Endothelial cell of umbilical vein (primary cell): ENCODE data around the gene ATG12. TPM values are rescaled to one million over a fixed set of nuclear protein-coding genes. Genes with fewer than 3 reads are reported as not detected.

ENCODE experiments used
- BruUV-seq: library from RNA; stranded (reverse); fragments of 400-500 nt; replicated peaks from 2 replicates; lab custom pipeline; 2021; lab: Mats Ljungman, UMichigan
- CTCF ChIA-PET: fragments of 300-600, 350-600 bp; sonication (Branson Sonifier 250); formaldehyde crosslinking; loops from one replicate; lab custom pipeline; 2021; ENCODE audit warnings: antibody characterized with exemption, inconsistent platforms; lab: Charles Lee
- POLR2A ChIA-PET: fragments of 300-600, 350-600 bp; sonication (Branson Sonifier 250); formaldehyde crosslinking; loops from one replicate; lab custom pipeline; 2021; ENCODE audit warnings: antibody characterized with exemption, inconsistent platforms; lab: Charles Lee
- DNase-seq: peaks from one replicate; pipeline ENCODE4 v3.0.0-alpha.2; 2011; ENCODE audit warnings: low read depth, low spot score
- FAIRE-seq: peaks from 2 replicates; lab custom pipeline; 2011; peaks lifted over from hg19 to GRCh38; lab: Jason Lieb, UNC
- H2AFZ ChIP-seq: 2 replicates; pipeline ENCODE4 v1.6.0; 2012; ENCODE audit warnings: low read depth, low read length, control low read depth, inconsistent platforms
- H3K27ac ChIP-seq: 2 replicates; pipeline ENCODE4 v1.5.1; 2011; ENCODE audit warnings: low read depth, mild to moderate bottlenecking, control low read depth, low read length, moderate library complexity; ENCODE audit not compliant: insufficient read depth
- H3K27me3 ChIP-seq, 2 experiments: 2 replicates each; pipeline versions ENCODE4 v1.6.0 to v1.6.1; 2011; ENCODE audit warnings: low read length in 2 of 2, mixed read lengths in 1 of 2; ENCODE audit not compliant: control insufficient read depth in 2 of 2, insufficient read depth in 2 of 2
- H3K36me3 ChIP-seq, 2 experiments: 2 replicates in 1 of 2; 3 replicates in 1 of 2; pipeline ENCODE4 v1.5.1; 2011; ENCODE audit warnings: low read length in 2 of 2, mild to moderate bottlenecking in 1 of 2, moderate library complexity in 1 of 2; ENCODE audit not compliant: control insufficient read depth in 2 of 2, insufficient read depth in 2 of 2; ENCODE audit errors: extremely low read depth in 1 of 2
- H3K4me1 ChIP-seq: 3 replicates; pipeline ENCODE4 v1.5.1; 2011; ENCODE audit warnings: mild to moderate bottlenecking, low read length; ENCODE audit not compliant: control insufficient read depth, insufficient read depth; ENCODE audit errors: extremely low read depth
- H3K4me2 ChIP-seq: 2 replicates; pipeline ENCODE4 v1.6.1; 2011; ENCODE audit warnings: low read length, control low read depth, mixed read lengths; ENCODE audit not compliant: insufficient read depth
- H3K4me3 ChIP-seq, 3 experiments: fragments of 200-600 bp in 1 of 3; sonication (generic), shearing (Covaris generic) in 1 of 3; replicated peaks in 1 of 3; 2 replicates each; pipeline ENCODE4 v1.5.1; 2011 to 2016; ENCODE audit warnings: control low read depth in 3 of 3, low read length in 3 of 3, mild to moderate bottlenecking in 2 of 3, inconsistent platforms in 1 of 3, low read depth in 1 of 3, moderate library complexity in 1 of 3; ENCODE audit not compliant: insufficient read depth in 1 of 3
- H3K79me2 ChIP-seq: 2 replicates; pipeline ENCODE4 v1.6.0; 2012; ENCODE audit warnings: low read length, inconsistent platforms; ENCODE audit not compliant: control insufficient read depth, insufficient read depth
- H3K9ac ChIP-seq: replicated peaks from 2 replicates; pipeline ENCODE3; 2011; ENCODE audit warnings: low read length, control low read depth; ENCODE audit not compliant: insufficient read depth; ENCODE audit errors: extremely low read depth
- H3K9me1 ChIP-seq: replicated peaks from 3 replicates; pipeline ENCODE4 v1.6.0; 2011; ENCODE audit warnings: mild to moderate bottlenecking, low read length; ENCODE audit not compliant: control insufficient read depth, insufficient read depth; ENCODE audit errors: extremely low read depth
- H3K9me3 ChIP-seq: replicated peaks from 2 replicates; pipeline ENCODE4 v1.5.1; 2012; ENCODE audit warnings: low read length, inconsistent platforms; ENCODE audit not compliant: control insufficient read depth, insufficient read depth
- H4K20me1 ChIP-seq: replicated peaks from 2 replicates; pipeline ENCODE3; 2011; ENCODE audit warnings: mild to moderate bottlenecking, low read length; ENCODE audit not compliant: control insufficient read depth, insufficient read depth; ENCODE audit errors: extremely low read depth
- EZH2 ChIP-seq: IDR thresholded peaks from 2 replicates; pipeline ENCODE4 v1.6.1; 2012; ENCODE audit warnings: borderline replicate concordance, low read depth, mild to moderate bottlenecking, moderate library complexity, low read length, inconsistent platforms; ENCODE audit not compliant: severe bottlenecking
- FOS ChIP-seq: IDR thresholded peaks from 2 replicates; pipeline ENCODE4 v1.6.1; 2011; ENCODE audit warnings: mild to moderate bottlenecking, low read length, moderate library complexity, borderline replicate concordance; ENCODE audit not compliant: insufficient read depth
- GATA2 ChIP-seq: IDR thresholded peaks from 2 replicates; pipeline ENCODE4 v1.7.0; 2011; ENCODE audit warnings: low read depth, mild to moderate bottlenecking, moderate library complexity, mixed read lengths, low read length; ENCODE audit not compliant: insufficient read length, insufficient read depth
- JUN ChIP-seq: IDR thresholded peaks from 2 replicates; pipeline ENCODE4 v1.6.1; 2011; ENCODE audit warnings: borderline replicate concordance, low read depth; ENCODE audit not compliant: insufficient read length, insufficient read depth
- MYC ChIP-seq: IDR thresholded peaks from one replicate; pipeline ENCODE4 v1.6.1; 2011; ENCODE audit warnings: mild to moderate bottlenecking, low read depth, low read length
- POLR2A ChIP-seq: IDR thresholded peaks from 2 replicates; pipeline ENCODE4 v1.6.1; 2012; ENCODE audit warnings: low read depth, mild to moderate bottlenecking, control low read depth, low read length
- POLR2AphosphoS5 ChIP-seq: IDR thresholded peaks from 2 replicates; pipeline ENCODE4 v1.6.1; 2012; ENCODE audit warnings: low read depth, mild to moderate bottlenecking, control low read depth, low read length, moderate library complexity; ENCODE audit not compliant: insufficient read depth
- dilution Hi-C: fragments of 300-500 bp; cut with MboI; formaldehyde crosslinking; loops from one replicate; pipeline ENCODE4 v1.15.0; 2019; ENCODE audit warnings: low sequenced_read_pairs; ENCODE audit not compliant: extremely low pct_ligation_motif_present
- intact Hi-C: fragments of 100-400 bp; cut with micrococcal nuclease; formaldehyde crosslinking; loops from one replicate; pipeline ENCODE4 v1.10.0; 2022
- polyA plus RNA-seq, 4 experiments: library from polyadenylated mRNA; depleted of rRNA in 3 of 4; stranded (reverse) in 3 of 4; unstranded in 1 of 4; fragments of >200 nt; gene quantifications; 2 replicates each; pipeline versions ENCODE4 v1.2.1 to v1.2.3, GENCODE V29; 2011 to 2012; ENCODE audit warnings: missing spikeins in 1 of 4
- total RNA-seq: library from RNA; stranded (reverse); gene quantifications from 2 replicates; pipeline ENCODE4 v1.2.3, GENCODE V29; 2021
- TF ChIP-seq, protein P1 (sequence below), 2 donors: IDR thresholded peaks; 1 replicate in 1 of 2; 2 replicates in 1 of 2; pipeline ENCODE4 v1.5.1; 2011; ENCODE audit warnings: low read length in 2 of 2, mild to moderate bottlenecking in 2 of 2, moderate library complexity in 2 of 2, control low read depth in 1 of 2, inconsistent platforms in 1 of 2, low read depth in 1 of 2; ENCODE audit not compliant: insufficient read depth in 1 of 2; ENCODE audit errors: extremely low read depth in 1 of 2
- TF ChIP-seq, protein P2 (sequence below): IDR thresholded peaks from 2 replicates; pipeline ENCODE4 v1.6.1; 2011; ENCODE audit not compliant: insufficient read depth, insufficient read length

ATG12 gene
- total and polyA plus RNA-seq, 2 donors (not counting 3 experiments of a cell fraction or from before 2014, with no cell fraction given): 27.5 to 62.0 TPM

DNA sequence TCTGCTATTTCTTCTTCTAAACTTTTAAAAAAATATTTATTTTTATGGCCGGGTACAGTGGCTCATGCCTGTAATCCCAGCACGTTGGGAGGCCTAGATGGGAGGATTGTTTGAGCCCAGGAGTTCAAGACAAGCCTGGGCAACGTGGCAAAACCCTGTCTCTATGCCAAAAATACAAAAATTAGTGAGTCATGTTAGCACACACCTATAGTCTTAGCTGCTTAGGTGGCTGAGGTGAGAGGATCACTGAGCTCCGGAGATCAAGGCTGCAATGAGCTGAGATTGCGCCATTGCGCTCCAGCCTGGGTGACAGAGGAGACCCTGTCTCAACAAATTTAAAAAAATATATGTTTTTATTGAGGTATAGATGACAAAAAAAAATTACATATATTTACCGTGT is 5.9 kb upstream of the ATG12 start:
- Histone ChIP-seq H2AFZ (no peak overlapping the region), H3K9ac (no peak overlapping the region), H3K4me2 (no peak overlapping the region), H3K36me3 (no peaks in the 10 kb centered on the region), H3K4me3 (no peak overlapping the region), H3K9me3 (no peaks in the 10 kb centered on the region), H3K9me1 (no peaks in the 10 kb centered on the region), H3K4me1 (peaks cover 19% of the 10 kb centered on the region), H3K79me2 (peaks cover 83% of the 10 kb centered on the region), H4K20me1 (peaks cover 5% of the 10 kb centered on the region), H3K27me3 (no peaks in the 10 kb centered on the region), H3K27ac (no peak overlapping the region)
- intact Hi-C loops (loop anchor here (10.0 kb wide), 1 partner anchor 672 kb away; no protein-coding TSS in a partner anchor), dilution Hi-C loops (no loop called here)
- DNase-seq: no peak
- TF ChIP-seq GATA2 (no peak), JUN (no peak), MYC (no peak), POLR2AphosphoS5 (no peak), FOS (no peak), POLR2A (no peak), EZH2 (no peak)
- TF ChIP-seq, protein P1, sequence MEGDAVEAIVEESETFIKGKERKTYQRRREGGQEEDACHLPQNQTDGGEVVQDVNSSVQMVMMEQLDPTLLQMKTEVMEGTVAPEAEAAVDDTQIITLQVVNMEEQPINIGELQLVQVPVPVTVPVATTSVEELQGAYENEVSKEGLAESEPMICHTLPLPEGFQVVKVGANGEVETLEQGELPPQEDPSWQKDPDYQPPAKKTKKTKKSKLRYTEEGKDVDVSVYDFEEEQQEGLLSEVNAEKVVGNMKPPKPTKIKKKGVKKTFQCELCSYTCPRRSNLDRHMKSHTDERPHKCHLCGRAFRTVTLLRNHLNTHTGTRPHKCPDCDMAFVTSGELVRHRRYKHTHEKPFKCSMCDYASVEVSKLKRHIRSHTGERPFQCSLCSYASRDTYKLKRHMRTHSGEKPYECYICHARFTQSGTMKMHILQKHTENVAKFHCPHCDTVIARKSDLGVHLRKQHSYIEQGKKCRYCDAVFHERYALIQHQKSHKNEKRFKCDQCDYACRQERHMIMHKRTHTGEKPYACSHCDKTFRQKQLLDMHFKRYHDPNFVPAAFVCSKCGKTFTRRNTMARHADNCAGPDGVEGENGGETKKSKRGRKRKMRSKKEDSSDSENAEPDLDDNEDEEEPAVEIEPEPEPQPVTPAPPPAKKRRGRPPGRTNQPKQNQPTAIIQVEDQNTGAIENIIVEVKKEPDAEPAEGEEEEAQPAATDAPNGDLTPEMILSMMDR (IDR thresholded peaks at IDR 0.05; ENCODE audit: extremely low read depth in 1 of 2, insufficient read depth in 1 of 2, low read depth in 1 of 2, low read length in 2 of 2): no peak
- TF ChIP-seq, protein P2, sequence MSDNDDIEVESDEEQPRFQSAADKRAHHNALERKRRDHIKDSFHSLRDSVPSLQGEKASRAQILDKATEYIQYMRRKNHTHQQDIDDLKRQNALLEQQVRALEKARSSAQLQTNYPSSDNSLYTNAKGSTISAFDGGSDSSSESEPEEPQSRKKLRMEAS: no peak
- no peak for FAIRE-seq
- POLR2A ChIA-PET: no interaction called here
- CTCF ChIA-PET: no interaction called here
- no TSS peak for BruUV-seq
